Endothelial cell of umbilical vein (primary cell): ENCODE data around the gene NDUFV1. TPM values are rescaled to one million over a fixed set of nuclear protein-coding genes. Genes with fewer than 3 reads are reported as not detected.

Experiments
- BruUV-seq: library from RNA; stranded (reverse); fragments of 400-500 nt; replicated peaks from 2 replicates; lab custom pipeline; 2021; lab: Mats Ljungman, UMichigan
- CTCF ChIA-PET: fragments of 300-600, 350-600 bp; sonication (Branson Sonifier 250); formaldehyde crosslinking; loops from one replicate; lab custom pipeline; 2021; ENCODE audit warnings: antibody characterized with exemption, inconsistent platforms; lab: Charles Lee
- POLR2A ChIA-PET: fragments of 300-600, 350-600 bp; sonication (Branson Sonifier 250); formaldehyde crosslinking; loops from one replicate; lab custom pipeline; 2021; ENCODE audit warnings: antibody characterized with exemption, inconsistent platforms; lab: Charles Lee
- DNase-seq: peaks from one replicate; pipeline ENCODE4 v3.0.0-alpha.2; 2011; ENCODE audit warnings: low read depth, low spot score
- FAIRE-seq: peaks from 2 replicates; lab custom pipeline; 2011; peaks lifted over from hg19 to GRCh38; lab: Jason Lieb, UNC
- H2AFZ ChIP-seq: 2 replicates; pipeline ENCODE4 v1.6.0; 2012; ENCODE audit warnings: low read depth, low read length, control low read depth, inconsistent platforms
- H3K27ac ChIP-seq: 2 replicates; pipeline ENCODE4 v1.5.1; 2011; ENCODE audit warnings: low read depth, mild to moderate bottlenecking, control low read depth, low read length, moderate library complexity; ENCODE audit not compliant: insufficient read depth
- H3K27me3 ChIP-seq, 2 experiments: 2 replicates each; pipeline versions ENCODE4 v1.6.0 to v1.6.1; 2011; ENCODE audit warnings: low read length in 2 of 2, mixed read lengths in 1 of 2; ENCODE audit not compliant: control insufficient read depth in 2 of 2, insufficient read depth in 2 of 2
- H3K36me3 ChIP-seq, 2 experiments: 2 replicates in 1 of 2; 3 replicates in 1 of 2; pipeline ENCODE4 v1.5.1; 2011; ENCODE audit warnings: low read length in 2 of 2, mild to moderate bottlenecking in 1 of 2, moderate library complexity in 1 of 2; ENCODE audit not compliant: control insufficient read depth in 2 of 2, insufficient read depth in 2 of 2; ENCODE audit errors: extremely low read depth in 1 of 2
- H3K4me1 ChIP-seq: 3 replicates; pipeline ENCODE4 v1.5.1; 2011; ENCODE audit warnings: mild to moderate bottlenecking, low read length; ENCODE audit not compliant: control insufficient read depth, insufficient read depth; ENCODE audit errors: extremely low read depth
- H3K4me2 ChIP-seq: 2 replicates; pipeline ENCODE4 v1.6.1; 2011; ENCODE audit warnings: low read length, control low read depth, mixed read lengths; ENCODE audit not compliant: insufficient read depth
- H3K4me3 ChIP-seq, 3 experiments: fragments of 200-600 bp in 1 of 3; sonication (generic), shearing (Covaris generic) in 1 of 3; replicated peaks in 1 of 3; 2 replicates each; pipeline ENCODE4 v1.5.1; 2011 to 2016; ENCODE audit warnings: control low read depth in 3 of 3, low read length in 3 of 3, mild to moderate bottlenecking in 2 of 3, inconsistent platforms in 1 of 3, low read depth in 1 of 3, moderate library complexity in 1 of 3; ENCODE audit not compliant: insufficient read depth in 1 of 3
- H3K79me2 ChIP-seq: 2 replicates; pipeline ENCODE4 v1.6.0; 2012; ENCODE audit warnings: low read length, inconsistent platforms; ENCODE audit not compliant: control insufficient read depth, insufficient read depth
- H3K9ac ChIP-seq: replicated peaks from 2 replicates; pipeline ENCODE3; 2011; ENCODE audit warnings: low read length, control low read depth; ENCODE audit not compliant: insufficient read depth; ENCODE audit errors: extremely low read depth
- H3K9me1 ChIP-seq: replicated peaks from 3 replicates; pipeline ENCODE4 v1.6.0; 2011; ENCODE audit warnings: mild to moderate bottlenecking, low read length; ENCODE audit not compliant: control insufficient read depth, insufficient read depth; ENCODE audit errors: extremely low read depth
- H3K9me3 ChIP-seq: replicated peaks from 2 replicates; pipeline ENCODE4 v1.5.1; 2012; ENCODE audit warnings: low read length, inconsistent platforms; ENCODE audit not compliant: control insufficient read depth, insufficient read depth
- H4K20me1 ChIP-seq: replicated peaks from 2 replicates; pipeline ENCODE3; 2011; ENCODE audit warnings: mild to moderate bottlenecking, low read length; ENCODE audit not compliant: control insufficient read depth, insufficient read depth; ENCODE audit errors: extremely low read depth
- CTCF ChIP-seq, 2 donors: IDR thresholded peaks; 1 replicate in 1 of 2; 2 replicates in 1 of 2; pipeline ENCODE4 v1.5.1; 2011; ENCODE audit warnings: low read length in 2 of 2, mild to moderate bottlenecking in 2 of 2, moderate library complexity in 2 of 2, control low read depth in 1 of 2, inconsistent platforms in 1 of 2, low read depth in 1 of 2; ENCODE audit not compliant: insufficient read depth in 1 of 2; ENCODE audit errors: extremely low read depth in 1 of 2
- FOS ChIP-seq: IDR thresholded peaks from 2 replicates; pipeline ENCODE4 v1.6.1; 2011; ENCODE audit warnings: mild to moderate bottlenecking, low read length, moderate library complexity, borderline replicate concordance; ENCODE audit not compliant: insufficient read depth
- GATA2 ChIP-seq: IDR thresholded peaks from 2 replicates; pipeline ENCODE4 v1.7.0; 2011; ENCODE audit warnings: low read depth, mild to moderate bottlenecking, moderate library complexity, mixed read lengths, low read length; ENCODE audit not compliant: insufficient read length, insufficient read depth
- MAX ChIP-seq: IDR thresholded peaks from 2 replicates; pipeline ENCODE4 v1.6.1; 2011; ENCODE audit not compliant: insufficient read depth, insufficient read length
- POLR2A ChIP-seq: IDR thresholded peaks from 2 replicates; pipeline ENCODE4 v1.6.1; 2012; ENCODE audit warnings: low read depth, mild to moderate bottlenecking, control low read depth, low read length
- POLR2AphosphoS5 ChIP-seq: IDR thresholded peaks from 2 replicates; pipeline ENCODE4 v1.6.1; 2012; ENCODE audit warnings: low read depth, mild to moderate bottlenecking, control low read depth, low read length, moderate library complexity; ENCODE audit not compliant: insufficient read depth
- dilution Hi-C: fragments of 300-500 bp; cut with MboI; formaldehyde crosslinking; loops from one replicate; pipeline ENCODE4 v1.15.0; 2019; ENCODE audit warnings: low sequenced_read_pairs; ENCODE audit not compliant: extremely low pct_ligation_motif_present
- intact Hi-C: fragments of 100-400 bp; cut with micrococcal nuclease; formaldehyde crosslinking; loops from one replicate; pipeline ENCODE4 v1.10.0; 2022
- polyA plus RNA-seq, 4 experiments: library from polyadenylated mRNA; depleted of rRNA in 3 of 4; stranded (reverse) in 3 of 4; unstranded in 1 of 4; fragments of >200 nt; gene quantifications; 2 replicates each; pipeline versions ENCODE4 v1.2.1 to v1.2.3, GENCODE V29; 2011 to 2012; ENCODE audit warnings: missing spikeins in 1 of 4
- total RNA-seq: library from RNA; stranded (reverse); gene quantifications from 2 replicates; pipeline ENCODE4 v1.2.3, GENCODE V29; 2021

NDUFV1 gene
- total and polyA plus RNA-seq, 2 donors (not counting 3 experiments of a cell fraction or from before 2014, with no cell fraction given) = 191 to 203 TPM

- H3K36me3 ChIP-seq = no peaks in the 10 kb centered on the region
- peak overlapping the region; percentile 68 for H3K9ac ChIP-seq
- no peaks in the 10 kb centered on the region for H3K79me2 ChIP-seq
- H3K4me3 ChIP-seq = peak overlapping the region; percentile 39 to 60 (median 55)
- H3K9me3 ChIP-seq = no peaks in the 10 kb centered on the region
- peaks cover 4% of the 10 kb centered on the region for H3K4me1 ChIP-seq
- intact Hi-C loops (loop anchor here (1.0 to 2.0 kb wide), 3 partner anchors 29 to 174 kb away; no protein-coding TSS in a partner anchor), dilution Hi-C loops (no loop called here)
- FAIRE-seq = peak; percentile 88
- BruUV-seq = TSS peak; percentile 16
- peak overlapping the region; percentile 58 for H3K27ac ChIP-seq
- no peaks in the 10 kb centered on the region for H3K9me1 ChIP-seq
- H3K27me3 ChIP-seq = no peaks in the 10 kb centered on the region
- H2AFZ ChIP-seq = peak overlapping the region; percentile 98
- ChIA-PET POLR2A (no interaction called here), CTCF (interaction anchor here (0.9 to 6.6 kb wide), 22 partner anchors 8 to 325 kb away, joined by 3 to 98 read pairs (median 6); partner anchors contain the start of genes ACY3 and TBX10)
- H3K4me2 ChIP-seq = peak overlapping the region; percentile 76
- no peaks in the 10 kb centered on the region for H4K20me1 ChIP-seq
- no peak for TF ChIP-seq GATA2
- TF ChIP-seq MAX = no peak
- TF ChIP-seq CTCF (IDR thresholded peaks at IDR 0.05; ENCODE audit: extremely low read depth in 1 of 2, insufficient read depth in 1 of 2, low read depth in 1 of 2, low read length in 2 of 2) = peak; percentile 79 to 80
- TF ChIP-seq FOS = no peak
- peak; percentile 79 for TF ChIP-seq POLR2AphosphoS5
- peak; percentile 75 for TF ChIP-seq POLR2A
- peak; percentile 96 for DNase-seq
These were observed 23.6 kb downstream of the NDUFV1 start for GRCh38 chr11:67630228-67630942.
